SK-N-SH treated with all-trans-retinoic acid at 6 μM for 48 hours (cell line): ENCODE measurements around the gene NIP7.

ENCODE experiments used
- TF ChIP-seq, protein P1 (sequence below): fragments of 250-450 bp; sonication (Bioruptor Pico); IDR thresholded peaks from 2 replicates; pipeline ENCODE4 v1.5.0; 2020; ENCODE audit warnings: mild to moderate bottlenecking, moderate library complexity
- TF ChIP-seq, protein P2 (sequence below): fragments of 250-450 bp; sonication (Bioruptor Pico); IDR thresholded peaks from 2 replicates; pipeline ENCODE4 v1.5.1; 2020; ENCODE audit warnings: low read depth, mild to moderate bottlenecking, moderate library complexity
- TF ChIP-seq, protein P3 (sequence below): fragments of 250-450 bp; sonication (Bioruptor Pico); IDR thresholded peaks from 2 replicates; pipeline ENCODE4 v1.8.0; 2020; ENCODE audit warnings: mild to moderate bottlenecking, moderate library complexity, borderline replicate concordance

DNA sequence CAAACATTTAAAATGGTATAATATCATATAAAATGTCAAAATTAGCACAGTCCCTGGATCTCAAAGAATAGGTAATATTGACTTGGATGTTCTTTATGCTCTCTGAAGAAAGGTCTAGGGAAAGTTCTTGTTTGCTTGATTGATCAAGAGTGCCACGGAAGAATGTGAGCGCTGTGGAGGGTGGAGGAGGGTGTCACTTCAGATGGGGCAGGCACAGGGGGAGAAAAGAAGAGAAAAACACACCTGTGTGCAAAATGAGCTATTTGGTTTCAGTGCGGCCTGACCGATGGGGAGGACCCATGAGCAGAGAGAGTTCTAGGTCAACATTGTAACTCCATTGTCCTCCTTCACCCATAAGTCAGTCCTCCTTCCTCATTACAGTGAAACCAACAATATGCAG is 37.3 kb upstream of the NIP7 start:
- TF ChIP-seq, protein P1, sequence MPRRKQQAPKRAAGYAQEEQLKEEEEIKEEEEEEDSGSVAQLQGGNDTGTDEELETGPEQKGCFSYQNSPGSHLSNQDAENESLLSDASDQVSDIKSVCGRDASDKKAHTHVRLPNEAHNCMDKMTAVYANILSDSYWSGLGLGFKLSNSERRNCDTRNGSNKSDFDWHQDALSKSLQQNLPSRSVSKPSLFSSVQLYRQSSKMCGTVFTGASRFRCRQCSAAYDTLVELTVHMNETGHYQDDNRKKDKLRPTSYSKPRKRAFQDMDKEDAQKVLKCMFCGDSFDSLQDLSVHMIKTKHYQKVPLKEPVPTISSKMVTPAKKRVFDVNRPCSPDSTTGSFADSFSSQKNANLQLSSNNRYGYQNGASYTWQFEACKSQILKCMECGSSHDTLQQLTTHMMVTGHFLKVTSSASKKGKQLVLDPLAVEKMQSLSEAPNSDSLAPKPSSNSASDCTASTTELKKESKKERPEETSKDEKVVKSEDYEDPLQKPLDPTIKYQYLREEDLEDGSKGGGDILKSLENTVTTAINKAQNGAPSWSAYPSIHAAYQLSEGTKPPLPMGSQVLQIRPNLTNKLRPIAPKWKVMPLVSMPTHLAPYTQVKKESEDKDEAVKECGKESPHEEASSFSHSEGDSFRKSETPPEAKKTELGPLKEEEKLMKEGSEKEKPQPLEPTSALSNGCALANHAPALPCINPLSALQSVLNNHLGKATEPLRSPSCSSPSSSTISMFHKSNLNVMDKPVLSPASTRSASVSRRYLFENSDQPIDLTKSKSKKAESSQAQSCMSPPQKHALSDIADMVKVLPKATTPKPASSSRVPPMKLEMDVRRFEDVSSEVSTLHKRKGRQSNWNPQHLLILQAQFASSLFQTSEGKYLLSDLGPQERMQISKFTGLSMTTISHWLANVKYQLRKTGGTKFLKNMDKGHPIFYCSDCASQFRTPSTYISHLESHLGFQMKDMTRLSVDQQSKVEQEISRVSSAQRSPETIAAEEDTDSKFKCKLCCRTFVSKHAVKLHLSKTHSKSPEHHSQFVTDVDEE (CRISPR knock-in tag) = no peak
- TF ChIP-seq, protein P2, sequence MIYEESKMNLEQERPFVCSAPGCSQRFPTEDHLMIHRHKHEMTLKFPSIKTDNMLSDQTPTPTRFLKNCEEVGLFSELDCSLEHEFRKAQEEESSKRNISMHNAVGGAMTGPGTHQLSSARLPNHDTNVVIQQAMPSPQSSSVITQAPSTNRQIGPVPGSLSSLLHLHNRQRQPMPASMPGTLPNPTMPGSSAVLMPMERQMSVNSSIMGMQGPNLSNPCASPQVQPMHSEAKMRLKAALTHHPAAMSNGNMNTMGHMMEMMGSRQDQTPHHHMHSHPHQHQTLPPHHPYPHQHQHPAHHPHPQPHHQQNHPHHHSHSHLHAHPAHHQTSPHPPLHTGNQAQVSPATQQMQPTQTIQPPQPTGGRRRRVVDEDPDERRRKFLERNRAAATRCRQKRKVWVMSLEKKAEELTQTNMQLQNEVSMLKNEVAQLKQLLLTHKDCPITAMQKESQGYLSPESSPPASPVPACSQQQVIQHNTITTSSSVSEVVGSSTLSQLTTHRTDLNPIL (CRISPR knock-in tag) = no peak
- TF ChIP-seq, protein P3, sequence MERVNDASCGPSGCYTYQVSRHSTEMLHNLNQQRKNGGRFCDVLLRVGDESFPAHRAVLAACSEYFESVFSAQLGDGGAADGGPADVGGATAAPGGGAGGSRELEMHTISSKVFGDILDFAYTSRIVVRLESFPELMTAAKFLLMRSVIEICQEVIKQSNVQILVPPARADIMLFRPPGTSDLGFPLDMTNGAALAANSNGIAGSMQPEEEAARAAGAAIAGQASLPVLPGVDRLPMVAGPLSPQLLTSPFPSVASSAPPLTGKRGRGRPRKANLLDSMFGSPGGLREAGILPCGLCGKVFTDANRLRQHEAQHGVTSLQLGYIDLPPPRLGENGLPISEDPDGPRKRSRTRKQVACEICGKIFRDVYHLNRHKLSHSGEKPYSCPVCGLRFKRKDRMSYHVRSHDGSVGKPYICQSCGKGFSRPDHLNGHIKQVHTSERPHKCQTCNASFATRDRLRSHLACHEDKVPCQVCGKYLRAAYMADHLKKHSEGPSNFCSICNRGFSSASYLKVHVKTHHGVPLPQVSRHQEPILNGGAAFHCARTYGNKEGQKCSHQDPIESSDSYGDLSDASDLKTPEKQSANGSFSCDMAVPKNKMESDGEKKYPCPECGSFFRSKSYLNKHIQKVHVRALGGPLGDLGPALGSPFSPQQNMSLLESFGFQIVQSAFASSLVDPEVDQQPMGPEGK (CRISPR knock-in tag) = no peak
